OCI-LY3 (cell line): ENCODE data around the gene PTPRQ.

ENCODE experiments used
- CTCF ChIP-seq: fragments of 200-600, 300-600 bp; sonication (generic); IDR thresholded peaks from 2 replicates; pipeline ENCODE4 v1.5.1; 2014; ENCODE audit warnings: antibody characterized with exemption, low read length, low read depth
- EZH2phosphoT487 ChIP-seq: fragments of 200-600 bp; shearing (Covaris generic); IDR thresholded peaks from 2 replicates; pipeline ENCODE4 v1.6.1; 2018; ENCODE audit warnings: antibody characterized with exemption, mixed run types, low read depth

DNA sequence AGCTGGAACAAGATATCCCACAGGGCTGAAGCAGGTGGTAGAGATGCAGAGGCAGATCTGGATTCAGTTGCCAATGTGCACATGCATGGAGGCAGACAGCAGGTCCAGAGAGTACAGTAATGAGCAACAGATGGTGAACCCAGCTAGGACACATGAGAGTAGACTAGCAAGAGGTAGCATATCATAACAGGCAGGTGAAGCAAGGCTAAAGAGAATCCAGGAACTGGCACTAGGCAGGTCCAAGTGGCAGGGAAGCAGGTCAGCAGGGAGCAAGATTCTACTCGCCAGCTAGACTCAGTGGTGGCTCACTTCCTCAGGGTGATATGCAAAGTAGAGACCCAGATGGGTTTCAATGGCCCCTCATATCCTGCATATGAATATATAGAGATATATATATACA, 248.1 kb downstream of the PTPRQ start:
- no peak for TF ChIP-seq CTCF
- TF ChIP-seq EZH2phosphoT487 = no peak
